ENCODE data around the gene RLN3.

RLN3 gene

DNA sequence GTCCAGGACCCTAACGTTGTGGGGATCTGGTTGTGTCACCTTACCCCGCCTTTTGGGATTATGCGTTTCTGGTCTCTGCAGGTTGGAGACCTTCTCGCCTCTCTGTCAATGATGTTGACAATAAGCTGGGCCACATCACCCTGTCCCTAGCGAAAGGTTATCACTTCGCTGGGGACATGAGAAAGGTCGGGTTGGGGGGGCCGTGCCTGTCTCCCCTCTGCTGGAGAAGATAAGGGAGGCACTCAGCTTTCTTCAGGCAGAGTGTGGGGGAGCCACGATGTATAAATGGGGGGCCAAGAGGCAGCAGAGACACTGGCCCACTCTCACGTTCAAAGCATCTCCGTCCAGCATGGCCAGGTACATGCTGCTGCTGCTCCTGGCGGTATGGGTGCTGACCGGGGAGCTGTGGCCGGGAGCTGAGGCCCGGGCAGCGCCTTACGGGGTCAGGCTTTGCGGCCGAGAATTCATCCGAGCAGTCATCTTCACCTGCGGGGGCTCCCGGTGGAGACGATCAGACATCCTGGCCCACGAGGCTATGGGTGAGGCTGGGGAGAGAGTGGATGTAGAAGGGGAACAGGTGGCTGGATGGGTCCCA is at the start of gene RLN3:
RLN3 (plus strand) TSS at position 293 of the 595 bp plus-strand sequence; CDS start at position 350, 57 bp downstream.
- TF ChIP-seq, protein P1, sequence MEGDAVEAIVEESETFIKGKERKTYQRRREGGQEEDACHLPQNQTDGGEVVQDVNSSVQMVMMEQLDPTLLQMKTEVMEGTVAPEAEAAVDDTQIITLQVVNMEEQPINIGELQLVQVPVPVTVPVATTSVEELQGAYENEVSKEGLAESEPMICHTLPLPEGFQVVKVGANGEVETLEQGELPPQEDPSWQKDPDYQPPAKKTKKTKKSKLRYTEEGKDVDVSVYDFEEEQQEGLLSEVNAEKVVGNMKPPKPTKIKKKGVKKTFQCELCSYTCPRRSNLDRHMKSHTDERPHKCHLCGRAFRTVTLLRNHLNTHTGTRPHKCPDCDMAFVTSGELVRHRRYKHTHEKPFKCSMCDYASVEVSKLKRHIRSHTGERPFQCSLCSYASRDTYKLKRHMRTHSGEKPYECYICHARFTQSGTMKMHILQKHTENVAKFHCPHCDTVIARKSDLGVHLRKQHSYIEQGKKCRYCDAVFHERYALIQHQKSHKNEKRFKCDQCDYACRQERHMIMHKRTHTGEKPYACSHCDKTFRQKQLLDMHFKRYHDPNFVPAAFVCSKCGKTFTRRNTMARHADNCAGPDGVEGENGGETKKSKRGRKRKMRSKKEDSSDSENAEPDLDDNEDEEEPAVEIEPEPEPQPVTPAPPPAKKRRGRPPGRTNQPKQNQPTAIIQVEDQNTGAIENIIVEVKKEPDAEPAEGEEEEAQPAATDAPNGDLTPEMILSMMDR (conservative IDR thresholded peaks at IDR 0.05), result no peak
- no peak for TF ChIP-seq ZFX (IDR thresholded peaks at IDR 0.05)
- no peak within 1 kb of the TSS for H3K27ac ChIP-seq

DNA sequence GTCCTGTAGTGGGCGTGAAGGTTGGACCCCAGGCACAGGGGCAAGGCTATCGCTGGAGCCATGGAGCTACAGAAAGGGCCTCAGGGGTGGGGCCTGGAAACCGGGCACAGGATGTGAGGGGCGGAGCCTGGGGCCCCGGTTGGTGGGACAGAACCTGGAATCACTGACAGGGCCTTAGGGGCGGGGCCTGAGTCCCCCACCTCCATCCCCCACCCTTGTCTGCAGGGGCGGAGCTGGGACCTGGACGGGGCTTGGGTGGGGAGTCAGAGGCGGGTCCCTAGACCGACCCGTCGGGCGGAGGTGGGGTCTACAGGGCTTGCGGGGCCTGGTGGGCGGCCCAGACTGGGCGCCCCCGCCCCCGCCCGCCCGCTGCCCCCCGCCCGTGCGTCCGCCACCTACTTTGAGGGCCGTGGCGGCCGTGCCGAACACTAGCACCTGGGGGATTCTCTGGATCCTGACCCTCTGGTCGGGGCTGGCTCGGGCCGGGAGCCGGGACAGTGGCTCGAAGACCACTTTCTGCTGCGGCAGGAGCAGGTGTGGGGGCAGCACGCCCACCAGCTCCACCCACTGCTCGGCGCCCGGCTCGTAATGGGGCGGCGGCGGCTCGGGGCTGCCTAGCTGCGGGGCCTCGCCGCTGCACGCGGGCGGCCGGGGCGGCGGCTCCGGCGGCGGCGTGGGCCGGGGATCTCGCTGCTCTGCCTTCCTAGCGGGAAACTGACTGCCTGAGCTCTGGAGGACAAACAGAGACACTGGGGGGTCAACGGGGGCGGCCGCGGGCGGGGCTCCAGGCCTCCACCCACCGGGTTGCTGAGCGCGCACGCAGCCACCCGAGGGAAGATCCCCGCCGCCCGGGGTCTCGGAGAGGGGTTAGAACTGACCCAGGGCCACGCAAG is 49.4 kb upstream of the RLN3 start:
- H3K27ac ChIP-seq, result no peak overlapping the region
- no peak for TF ChIP-seq ZFX (IDR thresholded peaks at IDR 0.05)
- TF ChIP-seq, protein P1 (conservative IDR thresholded peaks at IDR 0.05), result no peak

DNA sequence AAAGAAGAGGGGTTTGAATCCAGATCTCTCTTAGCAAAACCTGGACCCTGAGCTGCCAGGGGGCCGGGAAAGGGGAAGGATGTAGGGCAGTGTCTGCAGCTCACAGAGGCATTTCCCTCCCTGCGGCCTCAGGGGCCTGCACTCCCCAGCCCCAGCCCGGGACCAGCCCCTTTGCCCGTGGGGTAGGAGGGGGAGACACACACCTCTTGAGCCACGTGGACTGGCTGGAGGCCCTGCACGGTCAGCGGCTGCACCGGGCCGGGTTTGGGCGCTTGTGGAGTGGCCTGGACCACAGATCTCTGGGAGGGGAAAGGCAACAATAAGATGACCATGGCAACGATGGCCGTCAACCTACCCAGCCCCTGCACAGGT is 48.7 kb upstream of the RLN3 start:
- H3K27ac ChIP-seq, result no peak overlapping the region
- no peak for TF ChIP-seq ZFX (IDR thresholded peaks at IDR 0.05)
- TF ChIP-seq, protein P1 (conservative IDR thresholded peaks at IDR 0.05), result no peak

DNA sequence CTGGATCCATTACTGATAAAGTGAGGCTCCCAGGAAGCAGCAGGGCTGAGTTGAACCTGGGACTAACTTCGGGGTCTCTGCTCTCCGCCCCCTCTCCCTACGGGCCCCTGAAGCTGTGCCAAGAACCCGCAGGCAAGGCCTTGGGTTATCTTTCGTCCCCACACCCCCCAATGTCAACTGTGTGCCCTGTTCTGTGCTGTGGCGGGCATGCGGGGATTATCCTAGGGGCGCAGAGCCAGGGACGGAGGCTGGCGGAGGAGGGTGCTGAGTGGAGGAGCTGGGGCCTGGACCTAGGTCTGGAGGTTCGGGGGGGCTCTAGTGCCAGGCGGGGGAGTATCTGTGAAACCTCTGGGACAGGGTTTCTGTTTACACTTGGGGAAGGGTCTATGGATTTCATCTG is 48.3 kb upstream of the RLN3 start:
- TF ChIP-seq ZFX (IDR thresholded peaks at IDR 0.05), result no peak
- TF ChIP-seq, protein P1 (conservative IDR thresholded peaks at IDR 0.05), result no peak
- H3K27ac ChIP-seq, result no peak overlapping the region

GRCh38 chr19:13980340-13980739 is 47.6 kb upstream of the RLN3 start:
- H3K27ac ChIP-seq, result no peak overlapping the region
- TF ChIP-seq ZFX (IDR thresholded peaks at IDR 0.05), result no peak
- TF ChIP-seq, protein P1 (conservative IDR thresholded peaks at IDR 0.05), result no peak

DNA sequence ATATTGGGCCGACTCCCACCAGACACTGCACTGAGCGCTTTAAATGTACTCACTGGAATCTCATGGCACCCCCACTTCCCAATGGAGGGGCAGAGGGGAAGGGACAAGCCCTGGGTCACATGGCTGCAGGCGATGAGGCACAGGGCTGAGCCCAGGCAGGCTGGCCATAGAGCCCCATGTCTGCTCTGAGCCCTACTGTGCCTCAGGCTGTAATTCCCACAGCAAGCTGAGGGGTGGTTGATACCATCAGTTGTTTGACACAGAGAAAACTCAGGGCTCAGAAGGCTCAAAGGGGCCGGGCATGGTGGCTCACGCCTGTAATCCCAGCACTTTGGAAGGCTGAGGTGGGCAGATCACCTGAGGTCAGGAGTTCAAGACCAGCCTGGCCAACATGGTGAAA is 46.9 kb upstream of the RLN3 start:
- no peak overlapping the region for H3K27ac ChIP-seq
- TF ChIP-seq ZFX (IDR thresholded peaks at IDR 0.05), result no peak
- TF ChIP-seq, protein P1 (conservative IDR thresholded peaks at IDR 0.05), result no peak

DNA sequence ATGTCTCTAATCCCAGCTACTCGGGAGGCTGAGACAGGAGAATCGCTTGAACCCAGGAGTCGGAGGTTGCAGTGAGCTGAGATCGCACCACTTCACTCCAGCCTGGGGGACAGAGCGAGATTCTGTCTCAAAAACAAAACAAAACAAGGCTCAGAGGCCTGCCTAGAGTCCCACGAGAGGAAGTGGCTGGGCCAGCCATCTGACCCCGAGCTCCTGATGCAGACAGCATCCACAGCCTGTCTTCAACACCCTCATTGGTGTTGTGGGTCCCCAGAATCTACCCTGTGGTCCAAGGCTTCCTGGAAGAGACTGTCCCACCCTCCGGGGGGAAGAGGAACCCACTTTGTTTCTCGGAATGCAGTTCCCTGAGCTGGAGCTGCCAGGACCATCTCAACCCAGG is 46.5 kb upstream of the RLN3 start:
- no peak overlapping the region for H3K27ac ChIP-seq
- TF ChIP-seq ZFX (IDR thresholded peaks at IDR 0.05), result no peak
- TF ChIP-seq, protein P1 (conservative IDR thresholded peaks at IDR 0.05), result no peak

Measured in C4-2B (cell line).